Activated CD4-positive, alpha-beta T cell treated with anti-CD3 and anti-CD28 coated beads, Interleukin-2, amount 50 U/mL, for 4 hours (primary cell): ENCODE data around the gene SNX21.
A peak's percentile ranks its signal among the peaks of the same experiment; 100 is the strongest.

ENCODE experiments used
- DNase-seq, 2 experiments: peaks; one replicate each; pipeline ENCODE4 v3.0.0-alpha.2; 2020

Gene SNX21

GRCh38 chr20:45883100-45883469, 49.5 kb downstream of the SNX21 start:
- no peak for DNase-seq

GRCh38 chr20:45886590-45887345, 53.2 kb downstream of the SNX21 start:
- DNase-seq: no peak

- no peak for DNase-seq
Observed at GRCh38 chr20:45887346-45887715, 53.7 kb downstream of the SNX21 start, which contains the start of gene SPATA25. TSS of gene SPATA25 (minus strand) at chr20:45887622. CDS start at chr20:45887590, 32 bp downstream.

- no peak for DNase-seq
Observed at GRCh38 chr20:45888681-45889080, 55.1 kb downstream of the SNX21 start.

GRCh38 chr20:45890077-45890984, 56.7 kb downstream of the SNX21 start:
- peak; percentile 37 to 43 for DNase-seq

- DNase-seq: peak; percentile 78 to 83
Observed at GRCh38 chr20:45890985-45891983, 57.7 kb downstream of the SNX21 start, which contains the start of the genes CTSA and NEURL2. TSS of gene CTSA (plus strand) at chr20:45891335. CDS start at chr20:45891569, 234 bp downstream. TSS of gene NEURL2 (minus strand) at chr20:45891208. CDS start at chr20:45890991, 217 bp downstream.

GRCh38 chr20:45892049-45892825, 58.6 kb downstream of the SNX21 start:
- no peak for DNase-seq
